ENCODE data around the gene S100A8.
"Not testable (repeated sequence)": the region's sequence is repeated elsewhere in the genome, so short reads cannot be mapped to it uniquely, and the experiment has no call there.

The S100A8 gene

GRCh38 chr1:153360592-153361479 is 30.0 kb downstream of the S100A8 start:
- FAIRE-seq = no peak

GRCh38 chr1:153360190-153360589 is 30.7 kb downstream of the S100A8 start:
- no peak for FAIRE-seq

GRCh38 chr1:153359241-153359640 is 31.6 kb downstream of the S100A8 start:
- no peak for FAIRE-seq

GRCh38 chr1:153358691-153358975 is 32.2 kb downstream of the S100A8 start:
- no peak for FAIRE-seq

GRCh38 chr1:153357853-153358690 is 32.8 kb downstream of the S100A8 start, which contains the start of gene S100A9:
Gene S100A9 (plus strand): TSS chr1:153357854. CDS start chr1:153358284, 430 bp downstream.
- FAIRE-seq = no peak

- no peak for FAIRE-seq
These were observed 33.6 kb downstream of the S100A8 start for GRCh38 chr1:153357076-153357852.

- FAIRE-seq = no peak
These were observed 34.3 kb downstream of the S100A8 start for GRCh38 chr1:153356392-153357075.

- FAIRE-seq = no peak
These were observed 35.3 kb downstream of the S100A8 start for GRCh38 chr1:153355445-153356071.

- FAIRE-seq = no peak
These were observed 36.2 kb downstream of the S100A8 start for GRCh38 chr1:153354515-153355193.

GRCh38 chr1:153353226-153353947 is 37.5 kb downstream of the S100A8 start:
- FAIRE-seq = no peak

GRCh38 chr1:153352523-153352922 is 38.4 kb downstream of the S100A8 start:
- FAIRE-seq = peak; percentile 64

- no peak for FAIRE-seq
These were observed 40.4 kb downstream of the S100A8 start for GRCh38 chr1:153350321-153350957.

- no peak for FAIRE-seq
These were observed 41.2 kb downstream of the S100A8 start for GRCh38 chr1:153349363-153350320.

GRCh38 chr1:153348511-153349362 is 42.1 kb downstream of the S100A8 start, which contains the start of gene PGLYRP4:
Gene PGLYRP4 (minus strand): TSS chr1:153348841. CDS start chr1:153347932, 909 bp downstream.
- no peak for FAIRE-seq

GRCh38 chr1:153347856-153348255 is 43.0 kb downstream of the S100A8 start:
- no peak for FAIRE-seq

- not testable (repeated sequence) for FAIRE-seq
These were observed 43.8 kb downstream of the S100A8 start for GRCh38 chr1:153347049-153347448.

- no peak for FAIRE-seq
These were observed 44.7 kb downstream of the S100A8 start for GRCh38 chr1:153346077-153346723.
